Fibroblast of mammary gland (primary cell): Measurements from ENCODE around the gene HES3.
A peak's percentile ranks its signal among the peaks of the same experiment; 100 is the strongest.

Experiments used
- DNase-seq: peaks from one replicate; pipeline ENCODE4 v3.0.0-alpha.2; 2010; ENCODE audit warnings: low read depth
- H3K4me3 ChIP-seq: 2 replicates; pipeline ENCODE4 v1.5.1; 2011; ENCODE audit warnings: low read depth, mild to moderate bottlenecking, low read length, moderate library complexity; ENCODE audit not compliant: control insufficient read depth
- TF ChIP-seq, protein P1 (sequence below): conservative IDR thresholded peaks from 2 replicates; pipeline ENCODE4 v1.5.1; 2011; ENCODE audit warnings: low read depth, low read length, inconsistent platforms; ENCODE audit not compliant: control insufficient read depth, insufficient read depth

The HES3 gene

DNA sequence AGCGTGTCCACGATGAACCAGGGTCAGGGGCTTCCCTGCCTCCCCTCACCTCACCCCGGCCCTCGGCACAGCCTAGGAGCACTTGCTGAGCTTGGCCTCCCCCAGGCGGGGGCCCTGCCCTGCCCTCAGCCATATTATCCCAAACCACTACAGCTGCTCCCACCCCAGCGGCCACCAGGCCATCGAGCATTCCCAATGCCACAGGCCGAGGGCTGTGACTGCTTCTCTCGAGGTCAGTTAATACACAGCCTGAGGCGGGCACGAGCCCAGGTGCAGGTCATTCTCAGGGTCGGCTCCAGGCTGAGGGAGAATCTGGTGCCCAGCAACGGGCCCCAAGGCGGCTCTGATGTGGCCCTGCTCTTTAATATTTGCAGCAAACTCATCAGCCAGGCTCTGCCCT is 25.3 kb downstream of the HES3 start:
- TF ChIP-seq, protein P1, sequence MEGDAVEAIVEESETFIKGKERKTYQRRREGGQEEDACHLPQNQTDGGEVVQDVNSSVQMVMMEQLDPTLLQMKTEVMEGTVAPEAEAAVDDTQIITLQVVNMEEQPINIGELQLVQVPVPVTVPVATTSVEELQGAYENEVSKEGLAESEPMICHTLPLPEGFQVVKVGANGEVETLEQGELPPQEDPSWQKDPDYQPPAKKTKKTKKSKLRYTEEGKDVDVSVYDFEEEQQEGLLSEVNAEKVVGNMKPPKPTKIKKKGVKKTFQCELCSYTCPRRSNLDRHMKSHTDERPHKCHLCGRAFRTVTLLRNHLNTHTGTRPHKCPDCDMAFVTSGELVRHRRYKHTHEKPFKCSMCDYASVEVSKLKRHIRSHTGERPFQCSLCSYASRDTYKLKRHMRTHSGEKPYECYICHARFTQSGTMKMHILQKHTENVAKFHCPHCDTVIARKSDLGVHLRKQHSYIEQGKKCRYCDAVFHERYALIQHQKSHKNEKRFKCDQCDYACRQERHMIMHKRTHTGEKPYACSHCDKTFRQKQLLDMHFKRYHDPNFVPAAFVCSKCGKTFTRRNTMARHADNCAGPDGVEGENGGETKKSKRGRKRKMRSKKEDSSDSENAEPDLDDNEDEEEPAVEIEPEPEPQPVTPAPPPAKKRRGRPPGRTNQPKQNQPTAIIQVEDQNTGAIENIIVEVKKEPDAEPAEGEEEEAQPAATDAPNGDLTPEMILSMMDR = no peak
- no peak for DNase-seq
- H3K4me3 ChIP-seq = no peak overlapping the region

DNA sequence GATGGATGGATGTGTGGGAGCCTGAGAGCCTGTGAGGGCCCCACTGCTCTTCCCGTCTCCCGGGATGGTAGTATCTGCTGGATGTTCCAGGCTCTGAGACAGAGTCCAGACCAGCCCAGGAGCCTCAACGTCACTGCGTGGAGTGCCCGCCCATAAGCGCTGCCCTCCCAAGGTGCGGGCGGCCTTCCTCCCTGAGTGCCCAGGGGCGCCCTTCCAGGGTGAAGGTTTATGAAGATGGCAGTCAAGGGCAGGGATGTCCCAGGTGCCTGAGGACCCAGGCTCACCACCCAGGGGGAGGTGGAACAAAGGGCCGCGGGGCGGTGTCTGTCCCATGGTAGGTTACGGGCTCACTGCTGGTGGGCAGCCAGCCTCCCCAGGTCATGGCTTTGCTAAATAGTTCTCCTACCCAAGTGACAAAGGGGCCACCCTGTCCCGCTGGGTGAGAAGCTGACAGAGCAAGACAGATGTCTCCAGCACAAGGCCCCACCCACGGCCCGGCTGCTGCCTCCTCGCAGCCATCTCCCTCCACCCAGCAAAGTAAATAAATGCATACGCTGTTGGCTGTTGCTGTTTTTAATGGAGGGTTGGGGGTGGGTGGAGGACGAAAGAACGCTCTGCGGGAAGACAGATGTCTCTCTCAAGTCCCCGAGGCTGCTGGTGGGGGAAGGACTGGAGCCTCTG is 25.9 kb downstream of the HES3 start:
- no peak for DNase-seq
- H3K4me3 ChIP-seq = no peak overlapping the region
- TF ChIP-seq, protein P1 = no peak

DNA sequence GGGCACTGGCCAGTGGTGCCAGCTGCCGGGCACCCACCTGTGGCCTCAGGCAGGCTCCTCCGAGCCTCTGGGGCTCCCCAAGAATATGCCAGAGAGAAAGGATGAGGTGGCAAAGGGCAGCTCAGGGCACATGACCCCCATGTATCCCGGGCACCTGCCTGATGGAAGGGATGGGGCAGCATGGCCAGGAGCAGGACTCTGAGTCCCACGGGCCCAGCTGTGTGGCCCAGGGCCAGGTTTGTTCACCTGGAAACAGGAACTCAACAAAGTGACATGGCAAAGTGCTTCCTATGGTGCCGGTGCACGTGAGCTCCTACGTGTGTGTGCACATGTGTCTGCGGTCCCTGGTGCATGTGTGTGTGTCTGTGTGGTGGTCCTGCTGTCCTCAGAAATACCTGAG is 26.4 kb downstream of the HES3 start:
- H3K4me3 ChIP-seq = no peak overlapping the region
- no peak for DNase-seq
- TF ChIP-seq, protein P1 = no peak

DNA sequence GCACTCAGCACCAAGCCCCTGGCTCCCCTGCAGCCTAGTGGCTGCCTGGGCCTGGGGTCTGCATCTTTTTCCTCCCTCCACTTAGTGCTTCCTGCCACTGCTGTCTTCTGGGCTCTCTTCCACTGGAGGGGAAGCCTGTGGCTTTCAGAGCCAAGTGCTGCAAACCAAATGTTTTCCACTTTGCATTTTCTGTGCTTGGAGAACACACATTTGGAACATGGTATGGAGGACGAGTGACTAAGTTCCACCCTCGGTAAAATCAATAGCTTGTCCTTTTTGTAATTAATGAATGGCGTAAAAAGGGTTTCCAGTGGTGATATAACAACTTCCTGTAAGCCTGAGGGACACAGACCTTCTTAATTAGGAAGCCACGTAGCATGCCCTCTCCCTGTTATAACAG is 27.0 kb downstream of the HES3 start:
- no peak overlapping the region for H3K4me3 ChIP-seq
- DNase-seq = no peak
- TF ChIP-seq, protein P1 = no peak

DNA sequence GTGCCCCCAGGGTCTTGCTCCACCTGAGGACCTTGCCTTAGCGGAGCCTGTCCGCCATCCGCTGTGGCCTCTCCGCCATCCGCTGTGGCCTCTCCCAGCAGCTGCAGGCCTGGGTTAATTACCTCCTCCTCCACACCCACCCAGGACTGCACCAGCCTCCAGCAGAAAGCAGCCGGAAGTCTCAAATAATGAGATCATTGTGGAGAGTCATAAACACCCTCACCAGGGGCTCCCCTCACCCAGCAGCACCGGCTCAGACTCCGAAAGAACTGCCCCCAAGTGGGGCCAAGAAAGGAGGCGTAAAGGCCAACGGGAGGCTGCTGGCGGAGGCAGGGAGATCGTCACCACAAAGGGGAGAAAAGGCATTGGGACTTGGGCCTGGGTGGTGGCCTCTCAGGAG is 27.6 kb downstream of the HES3 start:
- no peak for DNase-seq
- TF ChIP-seq, protein P1 = no peak
- no peak overlapping the region for H3K4me3 ChIP-seq

DNA sequence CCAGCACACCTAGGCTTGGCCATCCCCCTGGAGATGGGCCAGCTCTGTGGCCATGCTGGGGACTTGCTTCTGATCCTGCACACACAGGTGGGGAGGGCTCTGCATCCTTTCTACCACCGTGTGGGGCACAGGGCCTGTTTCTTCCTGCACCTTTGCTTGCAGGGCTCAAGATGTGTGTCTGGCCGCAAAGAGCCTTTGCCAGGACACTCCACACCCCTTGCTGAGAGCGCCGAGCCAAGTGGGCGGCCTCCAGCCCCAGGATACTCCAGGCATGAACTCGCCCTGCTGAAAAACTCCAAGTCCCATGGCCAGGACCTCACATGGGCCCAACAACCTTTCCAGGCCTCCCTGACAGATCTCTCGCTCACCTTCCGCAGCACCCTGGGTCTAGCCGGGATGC is 28.5 kb downstream of the HES3 start:
- TF ChIP-seq, protein P1 = no peak
- DNase-seq = no peak
- no peak overlapping the region for H3K4me3 ChIP-seq

DNA sequence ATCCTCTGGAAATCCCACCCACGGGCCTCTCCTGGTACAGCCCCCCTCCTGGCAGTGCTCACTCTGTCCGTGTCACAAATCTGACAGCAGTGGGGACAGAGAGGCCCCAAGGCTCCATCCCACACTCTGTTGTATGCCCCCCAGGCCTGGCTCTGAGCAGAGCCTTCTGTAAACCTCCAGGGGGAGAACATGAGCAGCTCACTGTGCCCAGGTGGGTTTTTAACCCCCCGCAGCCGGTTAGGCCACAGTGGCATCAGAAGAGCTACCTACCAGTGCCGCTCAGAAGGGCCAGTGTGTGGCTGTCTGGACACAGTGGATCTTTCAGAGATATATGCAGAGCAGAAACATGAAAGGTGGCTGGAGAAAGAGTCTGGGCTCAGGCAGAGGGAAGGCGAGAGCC is 28.9 kb downstream of the HES3 start:
- DNase-seq = no peak
- no peak overlapping the region for H3K4me3 ChIP-seq
- TF ChIP-seq, protein P1 = peak; percentile 14
